ENCODE data around the gene MYO5C.

DNA sequence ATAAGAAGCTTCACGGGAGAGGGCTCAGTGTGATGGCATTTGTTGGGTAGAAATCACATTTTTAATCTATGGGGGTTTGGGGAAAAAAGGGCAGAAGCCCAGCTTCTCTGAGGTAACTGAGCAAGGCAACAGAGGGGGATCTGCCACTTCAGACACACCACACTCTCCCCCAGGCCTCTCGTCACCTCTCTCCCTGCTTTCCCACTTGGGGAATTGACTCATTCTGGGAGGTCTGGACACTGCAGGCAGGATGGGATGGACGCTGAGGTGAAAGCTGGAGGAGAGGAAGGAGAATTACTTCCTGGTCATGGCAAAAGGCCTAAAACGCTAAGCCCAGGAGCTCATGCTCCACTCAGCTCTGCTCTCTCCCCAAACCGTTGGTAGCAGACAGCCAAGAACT, 33.2 kb downstream of the MYO5C start:
- TF ChIP-seq, protein P1, sequence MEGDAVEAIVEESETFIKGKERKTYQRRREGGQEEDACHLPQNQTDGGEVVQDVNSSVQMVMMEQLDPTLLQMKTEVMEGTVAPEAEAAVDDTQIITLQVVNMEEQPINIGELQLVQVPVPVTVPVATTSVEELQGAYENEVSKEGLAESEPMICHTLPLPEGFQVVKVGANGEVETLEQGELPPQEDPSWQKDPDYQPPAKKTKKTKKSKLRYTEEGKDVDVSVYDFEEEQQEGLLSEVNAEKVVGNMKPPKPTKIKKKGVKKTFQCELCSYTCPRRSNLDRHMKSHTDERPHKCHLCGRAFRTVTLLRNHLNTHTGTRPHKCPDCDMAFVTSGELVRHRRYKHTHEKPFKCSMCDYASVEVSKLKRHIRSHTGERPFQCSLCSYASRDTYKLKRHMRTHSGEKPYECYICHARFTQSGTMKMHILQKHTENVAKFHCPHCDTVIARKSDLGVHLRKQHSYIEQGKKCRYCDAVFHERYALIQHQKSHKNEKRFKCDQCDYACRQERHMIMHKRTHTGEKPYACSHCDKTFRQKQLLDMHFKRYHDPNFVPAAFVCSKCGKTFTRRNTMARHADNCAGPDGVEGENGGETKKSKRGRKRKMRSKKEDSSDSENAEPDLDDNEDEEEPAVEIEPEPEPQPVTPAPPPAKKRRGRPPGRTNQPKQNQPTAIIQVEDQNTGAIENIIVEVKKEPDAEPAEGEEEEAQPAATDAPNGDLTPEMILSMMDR (IDR thresholded peaks at IDR 0.05), result no peak
- no peak for TF ChIP-seq EP300 (IDR thresholded peaks at IDR 0.05)
